Measurements from ENCODE around the gene SLC24A4. TPM values are rescaled to one million over a fixed set of nuclear protein-coding genes. Genes with fewer than 3 reads are reported as not detected.

Gene SLC24A4
- total RNA-seq, 1 experiment from 2014 or later = not detected

GRCh38 chr14:92540472-92541048 lies 217.6 kb downstream of the SLC24A4 start:
- intact Hi-C loops (cut with micrococcal nuclease) = no loop called here
- POLR2A ChIA-PET = no interaction called here
- peak overlapping the region; percentile 13; the same call in 1 of the 2 replicates for H3K9ac ChIP-seq (ENCODE audit: low read length)
- TF ChIP-seq POLR2A (IDR thresholded peaks at IDR 0.05; ENCODE audit: borderline replicate concordance, extremely low read depth, insufficient read depth, insufficient read length) (no peak), CBX3 (IDR thresholded peaks at IDR 0.05; ENCODE audit: low read depth) (peak; percentile 48; the same call in 1 of the 2 replicates), ELF1 (IDR thresholded peaks at IDR 0.05; ENCODE audit: borderline replicate concordance, low read depth) (no peak), EZH2 (IDR thresholded peaks at IDR 0.05) (no peak), TCF7L2 (IDR thresholded peaks at IDR 0.05; ENCODE audit: borderline replicate concordance, extremely low read depth, insufficient read depth, insufficient read length) (no peak), SIN3A (IDR thresholded peaks at IDR 0.05; ENCODE audit: low read depth) (no peak), JUND (IDR thresholded peaks at IDR 0.05) (no peak), YY1 (IDR thresholded peaks at IDR 0.05; ENCODE audit: extremely low read depth, insufficient replicate concordance, low read depth, low read length) (no peak), ZNF274 (IDR thresholded peaks at IDR 0.05; ENCODE audit: low read depth, low read length) (no peak), CTCF (IDR thresholded peaks at IDR 0.05 in 2 of 3, conservative IDR thresholded peaks at IDR 0.05 in 1 of 3; ENCODE audit: borderline replicate concordance in 1 of 3, insufficient read depth in 1 of 3, low read depth in 2 of 3, low read length in 2 of 3) (no peak), FOSL1 (IDR thresholded peaks at IDR 0.05; ENCODE audit: low read depth) (no peak), EZH2phosphoT487 (IDR thresholded peaks at IDR 0.05; ENCODE audit: borderline replicate concordance) (no peak), ZBTB33 (IDR thresholded peaks at IDR 0.05; ENCODE audit: extremely low read depth, insufficient replicate concordance, low read length) (no peak), POLR2AphosphoS5 (IDR thresholded peaks at IDR 0.05; ENCODE audit: low read depth, low read length) (peak; percentile 44), CEBPB (IDR thresholded peaks at IDR 0.05; ENCODE audit: low read depth) (peak; percentile 46; the same call in 1 of the 2 replicates), ZFX (IDR thresholded peaks at IDR 0.05) (no peak), RAD21 (IDR thresholded peaks at IDR 0.05; ENCODE audit: low read depth) (no peak), ATF3 (IDR thresholded peaks at IDR 0.05) (no peak), SP1 (IDR thresholded peaks at IDR 0.05; ENCODE audit: low read depth) (no peak; the same call in 1 of the 2 replicates), MAX (IDR thresholded peaks at IDR 0.05) (no peak), EGR1 (IDR thresholded peaks at IDR 0.05; ENCODE audit: low read depth) (no peak)

More at GRCh38 chr14:92540472-92541048, 217.6 kb downstream of the SLC24A4 start:
- H3K9me2 ChIP-seq (ENCODE audit: insufficient read depth) = no peaks in the 10 kb centered on the region
- H3K36me3 ChIP-seq (ENCODE audit: control insufficient read depth in 1 of 2, insufficient read depth in 2 of 2, low read length in 2 of 2) = no peaks in the 10 kb centered on the region
- CTCF ChIA-PET = no interaction called here
- no TSS peak for BruUV-seq (replicated peaks)
- no peaks in the 10 kb centered on the region for H3K9me3 ChIP-seq (ENCODE audit: control insufficient read depth in 1 of 2, insufficient read depth in 1 of 2, low read depth in 1 of 2, low read length in 2 of 2)
- peak overlapping the region; percentile 36 for H3K27ac ChIP-seq (ENCODE audit: low read depth, low read length)
- RAD21 ChIA-PET (ENCODE audit: low non-redundant PET in 1 of 2, low total read pairs in 2 of 2, uncharacterized antibody in 2 of 2, unreplicated experiment in 2 of 2) = interaction anchor here in 1 of 2 experiments (0.6 kb wide), 1 partner anchor 18 kb away, joined by 7 read pairs; no protein-coding TSS in a partner anchor
- H3K4me2 ChIP-seq (ENCODE audit: low read length) = peak overlapping the region; percentile 60
- ATAC-seq = peak; percentile 76
- H4K20me1 ChIP-seq (ENCODE audit: insufficient read depth) = no peaks in the 10 kb centered on the region
- peaks cover 10% of the 10 kb centered on the region; the same call in 1 of the 2 replicates for H3K79me2 ChIP-seq (ENCODE audit: insufficient read depth, low read length)
- no peak overlapping the region for H2AFZ ChIP-seq (ENCODE audit: low read depth, low read length, poor library complexity, severe bottlenecking)
- peak; percentile 59 for DNase-seq (ENCODE audit: low read depth, low spot score)
- H3K27me3 ChIP-seq (ENCODE audit: insufficient read depth, low read length) = no peaks in the 10 kb centered on the region
- H3K4me3 ChIP-seq (replicated peaks in 1 of 2; ENCODE audit: low read depth in 1 of 2, low read length in 2 of 2) = no peak overlapping the region
- H3K4me1 ChIP-seq (ENCODE audit: control insufficient read depth in 1 of 2, insufficient read depth in 2 of 2, low read length in 2 of 2) = peaks cover 16 to 35% of the 10 kb centered on the region in 2 experiments
